ENCODE measurements around the gene EVPL. TPM values are rescaled to one million over a fixed set of nuclear protein-coding genes. Genes with fewer than 3 reads are reported as not detected.

Gene EVPL
- total and polyA plus RNA-seq, 7 donors = 2.9 to 23.5 (median 6.4) TPM

DNA sequence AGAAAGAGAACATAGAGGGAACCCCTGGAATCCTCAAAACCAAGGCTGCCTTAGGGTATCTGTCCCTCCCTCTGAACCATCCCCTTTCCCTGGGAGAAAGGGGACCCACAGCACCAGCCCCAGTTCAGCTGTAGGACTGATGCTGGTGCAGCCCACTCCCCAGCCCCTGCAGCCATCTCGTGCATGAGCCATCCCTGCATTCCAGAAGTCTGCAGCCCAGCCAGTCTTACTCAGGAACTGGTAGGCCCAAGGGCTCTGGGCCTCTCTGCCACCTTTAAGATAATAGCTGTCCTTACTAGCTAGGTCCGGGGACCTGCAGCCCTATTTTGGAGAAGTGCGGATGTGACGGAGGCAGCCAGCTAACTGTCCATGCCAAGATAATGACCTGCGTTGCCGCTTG is 6.0 kb upstream of the EVPL start:
- Histone ChIP-seq H3K4me3 (no peak overlapping the region), H3K27me3 (no peaks in the 10 kb centered on the region), H3K36me3 (no peaks in the 10 kb centered on the region), H3K9me3 (no peaks in the 10 kb centered on the region), H3K27ac (peak overlapping the region in 3 of 4 donors; percentile 86 to 92 (median 87)), H3K4me1 (peaks cover 0 to 70% (median 58%) of the 10 kb centered on the region in 4 donors)
- intact Hi-C loops (cut with DNase I) = no loop called here
- DNase-seq = no peak
- TF ChIP-seq POLR2AphosphoS5 (IDR thresholded peaks at IDR 0.05) = no peak
- TF ChIP-seq, protein P1, sequence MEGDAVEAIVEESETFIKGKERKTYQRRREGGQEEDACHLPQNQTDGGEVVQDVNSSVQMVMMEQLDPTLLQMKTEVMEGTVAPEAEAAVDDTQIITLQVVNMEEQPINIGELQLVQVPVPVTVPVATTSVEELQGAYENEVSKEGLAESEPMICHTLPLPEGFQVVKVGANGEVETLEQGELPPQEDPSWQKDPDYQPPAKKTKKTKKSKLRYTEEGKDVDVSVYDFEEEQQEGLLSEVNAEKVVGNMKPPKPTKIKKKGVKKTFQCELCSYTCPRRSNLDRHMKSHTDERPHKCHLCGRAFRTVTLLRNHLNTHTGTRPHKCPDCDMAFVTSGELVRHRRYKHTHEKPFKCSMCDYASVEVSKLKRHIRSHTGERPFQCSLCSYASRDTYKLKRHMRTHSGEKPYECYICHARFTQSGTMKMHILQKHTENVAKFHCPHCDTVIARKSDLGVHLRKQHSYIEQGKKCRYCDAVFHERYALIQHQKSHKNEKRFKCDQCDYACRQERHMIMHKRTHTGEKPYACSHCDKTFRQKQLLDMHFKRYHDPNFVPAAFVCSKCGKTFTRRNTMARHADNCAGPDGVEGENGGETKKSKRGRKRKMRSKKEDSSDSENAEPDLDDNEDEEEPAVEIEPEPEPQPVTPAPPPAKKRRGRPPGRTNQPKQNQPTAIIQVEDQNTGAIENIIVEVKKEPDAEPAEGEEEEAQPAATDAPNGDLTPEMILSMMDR (IDR thresholded peaks at IDR 0.05) = no peak
- no peak for TF ChIP-seq EP300 (IDR thresholded peaks at IDR 0.05)
- 97% methylated on average over 6 of the region's 6 CpGs for WGBS, 2 donors

DNA sequence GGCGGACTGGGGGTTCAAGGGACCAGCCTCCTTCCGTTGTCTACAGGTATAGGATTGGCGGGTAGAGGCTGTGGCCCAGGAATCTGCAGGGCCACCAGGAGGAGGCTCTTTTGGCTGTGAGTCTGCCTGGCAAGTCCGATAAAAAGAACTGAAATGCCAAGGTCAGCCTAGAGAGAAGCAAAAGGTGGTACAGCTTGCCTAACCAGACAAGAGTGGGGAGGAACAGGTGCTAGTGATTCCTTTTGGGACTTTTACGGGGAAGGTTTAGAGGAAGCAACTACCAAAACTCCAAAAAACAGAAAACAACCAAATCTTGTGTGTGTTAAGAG is 5.6 kb upstream of the EVPL start:
- TF ChIP-seq POLR2AphosphoS5 (IDR thresholded peaks at IDR 0.05) (no peak), EP300 (IDR thresholded peaks at IDR 0.05) (no peak), POLR2A (IDR thresholded peaks at IDR 0.05) (no peak)
- TF ChIP-seq, protein P1 (IDR thresholded peaks at IDR 0.05) = no peak
- 90 to 92% methylated on average over 5 of the region's 5 CpGs for WGBS, 2 donors
- Histone ChIP-seq H3K36me3 (no peaks in the 10 kb centered on the region), H3K9me3 (no peaks in the 10 kb centered on the region), H3K4me3 (no peak overlapping the region), H3K4me1 (peaks cover 0 to 67% (median 54%) of the 10 kb centered on the region in 4 donors), H3K27ac (peak overlapping the region in 3 of 4 donors; percentile 86 to 92 (median 87)), H3K27me3 (no peaks in the 10 kb centered on the region)
- DNase-seq = no peak
- intact Hi-C loops (cut with DNase I) = no loop called here

DNA sequence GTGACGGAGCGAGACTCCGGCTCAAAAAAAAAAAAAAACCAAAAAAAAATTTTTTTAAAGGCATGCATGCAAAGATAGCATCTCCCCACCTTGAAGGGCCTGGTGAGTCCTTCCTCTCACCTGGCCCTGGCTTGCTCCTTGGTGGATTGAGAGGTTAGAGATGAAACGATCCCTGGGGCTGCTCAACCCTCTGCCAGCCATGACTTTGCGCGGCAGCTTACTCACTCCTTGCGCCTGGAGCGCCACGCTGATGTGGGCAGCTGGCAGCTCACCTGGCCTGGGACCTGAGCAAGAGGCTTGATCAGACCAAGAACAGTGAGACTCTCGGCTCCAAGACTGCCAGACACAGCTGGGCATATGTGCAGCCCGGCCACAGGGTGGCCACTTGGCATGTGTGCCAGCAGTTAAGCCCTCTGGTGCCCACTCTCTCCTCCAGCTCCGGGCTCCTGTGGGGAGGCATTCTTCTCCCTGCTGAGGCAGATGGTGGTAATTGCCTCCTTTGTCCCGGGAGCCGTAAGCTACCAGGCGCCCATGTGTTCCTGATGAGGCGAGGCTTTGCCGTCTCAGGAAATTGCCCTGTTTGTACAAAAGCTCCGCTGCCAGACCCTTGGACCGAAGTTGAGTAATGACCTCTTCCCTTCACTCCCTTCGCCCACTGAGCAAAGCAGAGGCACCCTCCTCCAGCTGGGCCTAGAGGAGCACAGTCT is 5.1 kb upstream of the EVPL start:
- Histone ChIP-seq H3K4me3 (no peak overlapping the region), H3K27me3 (no peaks in the 10 kb centered on the region), H3K4me1 (peaks cover 0 to 61% (median 49%) of the 10 kb centered on the region in 4 donors), H3K27ac (peak overlapping the region in 2 of 4 donors; percentile 87 to 92), H3K36me3 (no peaks in the 10 kb centered on the region), H3K9me3 (no peaks in the 10 kb centered on the region)
- 55 to 83% methylated on average over 20 of the region's 20 CpGs for WGBS, 2 donors
- no peak for DNase-seq
- no peak for TF ChIP-seq EP300 (IDR thresholded peaks at IDR 0.05)
- no peak for TF ChIP-seq POLR2A (IDR thresholded peaks at IDR 0.05)
- TF ChIP-seq, protein P1 (IDR thresholded peaks at IDR 0.05) = peak in 1 of 4 experiments; percentile 9
- intact Hi-C loops (cut with DNase I) = no loop called here

DNA sequence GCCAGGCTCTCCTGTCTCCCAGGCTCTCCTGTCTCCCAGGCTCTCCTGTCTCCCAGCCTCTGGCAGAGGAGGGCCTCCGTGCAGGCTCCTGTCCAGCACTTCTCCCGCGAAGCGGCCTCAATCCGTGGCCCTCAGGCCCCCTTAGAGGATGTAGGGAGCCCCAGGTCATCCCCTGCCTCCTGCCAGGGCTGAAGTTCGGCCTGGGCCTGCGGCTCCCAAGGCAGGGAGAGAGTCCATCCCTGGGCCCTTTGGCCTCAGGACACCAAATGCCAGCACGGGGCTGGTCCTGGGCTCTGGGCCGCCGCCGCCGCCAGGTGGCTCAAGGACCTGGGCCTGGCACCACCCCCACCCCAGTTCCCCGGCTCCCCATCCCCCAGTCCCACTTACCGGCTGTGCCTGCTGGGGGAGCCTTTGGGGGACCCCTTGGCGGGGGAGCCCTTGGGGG is 370 bp downstream of the EVPL start:
- Histone ChIP-seq H3K27ac (peak overlapping the region in 3 of 4 donors; percentile 49 to 64 (median 56)), H3K36me3 (no peaks in the 10 kb centered on the region), H3K9me3 (no peaks in the 10 kb centered on the region), H3K4me3 (peak overlapping the region; percentile 16 to 43 (median 32)), H3K4me1 (peaks cover 0 to 10% (median 4%) of the 10 kb centered on the region in 4 donors), H3K27me3 (no peaks in the 10 kb centered on the region)
- WGBS, 2 donors = 14 to 59% methylated on average over 15 of the region's 15 CpGs
- no peak for TF ChIP-seq POLR2AphosphoS5 (IDR thresholded peaks at IDR 0.05)
- TF ChIP-seq, protein P1 (IDR thresholded peaks at IDR 0.05) = no peak
- no peak for TF ChIP-seq EP300 (IDR thresholded peaks at IDR 0.05)
- no peak for TF ChIP-seq POLR2A (IDR thresholded peaks at IDR 0.05)
- no peak for DNase-seq
- intact Hi-C loops (cut with DNase I) = no loop called here

Data from sigmoid colon (tissue), 7 donors.